NB4 (cell line): ENCODE measurements around the gene ZCCHC2.
A peak's percentile ranks its signal among the peaks of the same experiment; 100 is the strongest.

Source experiments
- DNase-seq: peaks from one replicate; pipeline ENCODE4 v3.0.0; 2010; ENCODE audit warnings: low read depth
- H3K4me3 ChIP-seq: one replicate; pipeline ENCODE4 v1.5.1; 2011; ENCODE audit warnings: mild to moderate bottlenecking, low read depth, low read length, moderate library complexity
- MYC ChIP-seq: IDR thresholded peaks from 2 replicates; pipeline ENCODE4 v1.6.1; 2011; ENCODE audit warnings: low read depth, low read length
- POLR2A ChIP-seq: IDR thresholded peaks from 2 replicates; pipeline ENCODE4 v1.6.1; 2011; ENCODE audit warnings: mild to moderate bottlenecking; ENCODE audit not compliant: insufficient read length; ENCODE audit errors: extremely low read depth
- TF ChIP-seq, protein P1 (sequence below): IDR thresholded peaks from one replicate; pipeline ENCODE4 v1.5.1; 2012; ENCODE audit warnings: low read depth, low read length
- TF ChIP-seq, protein P2 (sequence below): IDR thresholded peaks from 2 replicates; pipeline ENCODE4 v1.6.1; 2011; ENCODE audit warnings: low read depth, low read length

Gene ZCCHC2

DNA sequence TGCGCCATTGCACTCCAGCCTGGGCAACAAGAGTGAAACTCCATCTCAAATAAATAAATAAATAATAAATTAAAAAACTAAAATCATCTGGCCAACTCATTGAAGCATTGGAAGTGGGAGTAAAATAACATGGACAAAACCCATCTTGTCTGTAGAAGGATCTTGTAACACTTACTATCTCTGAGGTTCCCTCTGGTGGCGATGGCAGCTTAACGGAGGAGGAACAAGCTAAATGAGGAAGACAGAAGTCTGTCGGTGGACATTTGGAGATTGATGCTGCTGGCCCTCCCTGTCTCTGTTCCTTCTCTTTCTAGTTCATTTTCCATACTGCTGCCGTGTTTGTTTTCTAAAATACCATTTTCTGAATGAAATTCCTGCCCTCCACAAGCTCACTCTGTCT lies 43.4 kb downstream of the ZCCHC2 start:
- no peak overlapping the region for H3K4me3 ChIP-seq
- peak; percentile 57 for DNase-seq
- no peak for TF ChIP-seq POLR2A
- TF ChIP-seq MYC, result no peak
- TF ChIP-seq, protein P1, sequence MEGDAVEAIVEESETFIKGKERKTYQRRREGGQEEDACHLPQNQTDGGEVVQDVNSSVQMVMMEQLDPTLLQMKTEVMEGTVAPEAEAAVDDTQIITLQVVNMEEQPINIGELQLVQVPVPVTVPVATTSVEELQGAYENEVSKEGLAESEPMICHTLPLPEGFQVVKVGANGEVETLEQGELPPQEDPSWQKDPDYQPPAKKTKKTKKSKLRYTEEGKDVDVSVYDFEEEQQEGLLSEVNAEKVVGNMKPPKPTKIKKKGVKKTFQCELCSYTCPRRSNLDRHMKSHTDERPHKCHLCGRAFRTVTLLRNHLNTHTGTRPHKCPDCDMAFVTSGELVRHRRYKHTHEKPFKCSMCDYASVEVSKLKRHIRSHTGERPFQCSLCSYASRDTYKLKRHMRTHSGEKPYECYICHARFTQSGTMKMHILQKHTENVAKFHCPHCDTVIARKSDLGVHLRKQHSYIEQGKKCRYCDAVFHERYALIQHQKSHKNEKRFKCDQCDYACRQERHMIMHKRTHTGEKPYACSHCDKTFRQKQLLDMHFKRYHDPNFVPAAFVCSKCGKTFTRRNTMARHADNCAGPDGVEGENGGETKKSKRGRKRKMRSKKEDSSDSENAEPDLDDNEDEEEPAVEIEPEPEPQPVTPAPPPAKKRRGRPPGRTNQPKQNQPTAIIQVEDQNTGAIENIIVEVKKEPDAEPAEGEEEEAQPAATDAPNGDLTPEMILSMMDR, result peak; percentile 26

- no peak overlapping the region for H3K4me3 ChIP-seq
- TF ChIP-seq MYC (no peak), POLR2A (no peak)
- TF ChIP-seq, protein P1, result no peak
- TF ChIP-seq, protein P2, sequence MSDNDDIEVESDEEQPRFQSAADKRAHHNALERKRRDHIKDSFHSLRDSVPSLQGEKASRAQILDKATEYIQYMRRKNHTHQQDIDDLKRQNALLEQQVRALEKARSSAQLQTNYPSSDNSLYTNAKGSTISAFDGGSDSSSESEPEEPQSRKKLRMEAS, result no peak
- no peak for DNase-seq
These were observed 44.0 kb downstream of the ZCCHC2 start for GRCh38 chr18:62566818-62567217.

DNA sequence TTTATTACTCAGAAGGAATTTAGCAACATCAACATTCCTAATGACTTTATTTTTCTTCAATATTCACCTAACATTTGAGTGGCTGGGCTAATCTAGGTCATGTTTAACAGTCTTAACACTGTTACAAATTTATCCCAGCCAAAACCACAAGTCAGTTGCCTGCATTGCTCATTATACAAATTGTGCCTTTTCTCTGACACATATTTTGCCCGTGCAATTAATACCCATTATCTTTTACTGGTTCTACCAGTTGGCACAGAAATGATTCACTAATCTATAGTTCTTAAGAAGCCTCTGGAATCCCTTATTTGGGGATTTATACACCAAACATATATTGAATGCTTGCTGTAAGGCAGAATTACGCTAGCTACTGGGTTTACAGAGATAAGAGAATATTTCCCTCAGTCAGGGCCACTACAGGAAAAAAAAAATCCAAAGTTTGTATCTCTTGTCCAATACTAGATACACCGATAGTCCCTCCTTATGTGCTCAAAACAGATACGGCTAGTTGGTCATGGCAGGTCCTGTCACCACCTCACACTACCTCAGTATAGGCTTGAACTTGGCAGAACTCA lies 46.3 kb downstream of the ZCCHC2 start:
- TF ChIP-seq, protein P2, result no peak
- no peak overlapping the region for H3K4me3 ChIP-seq
- no peak for DNase-seq

DNA sequence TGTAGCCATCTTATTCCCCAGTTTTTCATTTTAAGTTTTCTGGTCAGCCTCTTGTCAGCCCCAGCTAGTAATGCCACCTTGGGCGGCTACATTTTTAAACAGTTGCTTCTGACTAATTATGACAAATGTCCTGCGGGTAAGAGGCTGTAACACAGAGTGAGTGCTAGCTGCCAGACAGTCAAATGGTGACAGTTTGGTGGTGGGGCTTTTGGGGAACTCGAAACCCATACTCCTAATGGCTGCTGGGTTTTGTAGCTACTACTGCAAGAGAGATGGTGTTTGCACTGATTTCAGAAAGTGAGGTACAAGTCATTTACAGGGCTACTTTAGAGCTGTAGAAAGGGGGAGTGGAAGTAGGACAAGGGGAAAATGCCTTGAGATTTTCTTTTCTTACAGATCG lies 48.2 kb downstream of the ZCCHC2 start:
- no peak for DNase-seq
- TF ChIP-seq POLR2A (no peak), MYC (no peak)
- TF ChIP-seq, protein P2, result no peak
- TF ChIP-seq, protein P1, result no peak
- no peak overlapping the region for H3K4me3 ChIP-seq

DNA sequence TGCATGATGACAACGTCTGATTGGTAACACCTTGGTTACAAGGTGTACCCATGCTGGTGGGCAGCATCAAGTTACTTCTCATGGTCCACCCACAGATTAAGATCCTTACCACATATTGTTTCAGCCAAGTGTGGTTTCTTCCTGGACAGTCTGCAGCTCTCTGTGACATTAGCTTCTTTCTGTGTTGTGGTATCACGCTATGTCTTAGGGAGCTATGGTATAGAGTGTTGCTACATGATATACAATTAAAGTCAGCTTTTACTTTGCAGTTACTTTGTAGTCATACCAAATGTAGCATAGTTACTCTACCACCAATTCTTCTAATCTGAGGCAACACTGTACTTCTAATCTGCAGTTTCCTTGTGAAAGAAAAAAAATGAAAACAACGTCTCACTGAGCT lies 48.8 kb downstream of the ZCCHC2 start:
- no peak overlapping the region for H3K4me3 ChIP-seq
- TF ChIP-seq MYC, result no peak
- TF ChIP-seq POLR2A, result no peak
- TF ChIP-seq, protein P2, result no peak
- TF ChIP-seq, protein P1, result no peak
- DNase-seq, result no peak

DNA sequence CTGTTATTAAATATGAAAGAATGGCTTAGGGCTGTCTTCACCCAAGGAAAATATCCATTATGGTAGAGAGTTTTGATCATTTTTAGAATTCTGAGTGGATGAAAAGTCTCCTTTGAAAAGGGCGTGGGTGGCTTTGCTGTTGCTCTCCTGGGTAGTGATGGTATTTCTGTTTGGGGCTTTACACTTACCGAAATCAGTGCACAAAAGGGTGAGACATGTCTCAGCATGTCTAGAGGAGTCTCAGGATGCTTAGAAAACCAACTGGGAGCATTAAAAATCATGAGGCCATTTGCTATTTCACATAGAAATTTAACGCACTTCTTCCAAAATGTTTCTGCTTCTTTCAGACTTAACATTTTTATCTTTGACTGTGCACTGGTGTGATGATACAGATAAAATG lies 49.6 kb downstream of the ZCCHC2 start:
- no peak for DNase-seq
- no peak overlapping the region for H3K4me3 ChIP-seq
- TF ChIP-seq, protein P1, result no peak
- TF ChIP-seq MYC (no peak), POLR2A (no peak)
- TF ChIP-seq, protein P2, result no peak
